Measurements from ENCODE around the gene MAPK8IP2.

The MAPK8IP2 gene

DNA sequence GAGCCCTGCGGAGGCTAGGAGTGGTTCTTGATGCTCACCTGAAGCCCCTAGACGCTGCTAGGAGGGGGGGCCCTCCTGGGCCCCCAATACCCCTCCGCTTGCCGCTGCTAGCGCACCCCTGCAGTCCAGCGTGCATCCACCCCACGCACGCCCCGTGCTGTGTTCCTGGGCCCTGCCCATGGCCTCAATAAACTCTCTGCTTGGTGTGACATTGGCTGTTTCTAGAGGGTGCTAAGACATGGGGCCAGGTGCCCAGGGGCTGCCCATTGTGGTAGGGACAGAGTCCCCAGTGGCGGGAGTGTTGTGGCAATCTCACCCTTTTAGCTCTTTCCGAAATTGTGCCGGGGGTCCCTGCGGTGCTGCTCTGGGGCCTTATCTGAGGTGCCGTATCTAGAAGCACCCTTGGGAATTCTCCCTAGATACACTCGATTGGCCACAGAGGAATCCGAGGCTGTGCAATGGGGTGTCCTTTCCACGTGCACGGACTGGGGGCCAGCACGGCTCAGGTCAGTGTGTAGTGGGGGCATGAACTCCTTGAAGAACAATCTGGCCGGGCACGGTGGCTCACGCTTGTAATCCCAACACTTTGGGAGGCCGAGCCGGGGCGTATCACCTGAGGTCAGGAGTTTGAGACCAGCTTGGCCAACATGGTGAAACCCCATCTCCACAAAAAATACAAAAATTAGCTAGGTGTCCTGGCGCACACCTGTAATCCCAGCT, 10.9 kb downstream of the MAPK8IP2 start:
- Histone ChIP-seq H2AFZ (ENCODE audit: low read depth, low read length, severe bottlenecking) (no peak overlapping the region), H4K20me1 (ENCODE audit: low read depth, low read length) (no peaks in the 10 kb centered on the region), H3K36me3 (ENCODE audit: low read length) (no peaks in the 10 kb centered on the region), H3K9ac (ENCODE audit: low read length) (no peak overlapping the region), H3K27me3 (ENCODE audit: low read length) (no peaks in the 10 kb centered on the region), H3F3A (ENCODE audit: insufficient read depth) (no peaks in the 10 kb centered on the region), H3K4me2 (ENCODE audit: low read depth, low read length, poor library complexity, severe bottlenecking) (no peak overlapping the region), H3K9me2 (replicated peaks; ENCODE audit: insufficient read depth, low read length) (no peaks in the 10 kb centered on the region), H3K27ac (ENCODE audit: low read depth, low read length) (no peak overlapping the region), H3K4me3 (ENCODE audit: insufficient read depth, low read length, poor library complexity, severe bottlenecking) (no peak overlapping the region), H3K79me2 (ENCODE audit: insufficient read depth, low read length) (no peaks in the 10 kb centered on the region), H3K9me3 (ENCODE audit: insufficient read depth, low read length) (no peaks in the 10 kb centered on the region)
- no peak for TF ChIP-seq CTCF (IDR thresholded peaks at IDR 0.05; ENCODE audit: insufficient read depth, low read length, poor library complexity, severe bottlenecking)
- TF ChIP-seq EZH2phosphoT487 (conservative IDR thresholded peaks at IDR 0.05; ENCODE audit: low read length), result no peak

DNA sequence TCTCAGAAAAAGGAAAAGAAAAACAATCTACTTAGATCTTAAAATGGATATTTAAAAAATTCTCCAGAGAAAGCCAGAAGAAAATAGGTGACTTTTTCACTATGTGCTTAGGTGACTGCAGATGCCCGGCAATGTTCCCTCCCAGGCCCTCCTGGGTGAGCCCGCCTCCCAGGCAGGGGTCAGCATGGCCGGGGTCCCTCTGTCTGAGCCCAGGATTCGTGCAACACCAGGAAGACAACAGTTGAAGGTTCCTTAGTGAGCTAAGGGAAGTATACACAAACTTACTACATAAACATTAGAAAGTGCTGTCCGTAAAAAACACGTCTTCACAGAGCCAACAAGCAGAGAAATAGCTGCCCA, 11.6 kb downstream of the MAPK8IP2 start:
- Histone ChIP-seq H3K27ac (ENCODE audit: low read depth, low read length) (no peak overlapping the region), H3K4me2 (ENCODE audit: low read depth, low read length, poor library complexity, severe bottlenecking) (no peak overlapping the region)

GRCh38 chr22:50612528-50613221, 12.1 kb downstream of the MAPK8IP2 start:
- Histone ChIP-seq H3F3A (ENCODE audit: insufficient read depth) (no peaks in the 10 kb centered on the region), H3K9me3 (ENCODE audit: insufficient read depth, low read length) (no peaks in the 10 kb centered on the region), H3K79me2 (ENCODE audit: insufficient read depth, low read length) (no peaks in the 10 kb centered on the region), H4K20me1 (ENCODE audit: low read depth, low read length) (no peaks in the 10 kb centered on the region), H3K27me3 (ENCODE audit: low read length) (no peaks in the 10 kb centered on the region), H3K4me2 (ENCODE audit: low read depth, low read length, poor library complexity, severe bottlenecking) (no peak overlapping the region), H3K36me3 (ENCODE audit: low read length) (no peaks in the 10 kb centered on the region), H3K27ac (ENCODE audit: low read depth, low read length) (no peak overlapping the region), H2AFZ (ENCODE audit: low read depth, low read length, severe bottlenecking) (no peak overlapping the region), H3K4me3 (ENCODE audit: insufficient read depth, low read length, poor library complexity, severe bottlenecking) (no peak overlapping the region), H3K9me2 (replicated peaks; ENCODE audit: insufficient read depth, low read length) (no peaks in the 10 kb centered on the region), H3K9ac (ENCODE audit: low read length) (no peak overlapping the region)
- TF ChIP-seq EZH2phosphoT487 (conservative IDR thresholded peaks at IDR 0.05; ENCODE audit: low read length) (no peak), CTCF (IDR thresholded peaks at IDR 0.05; ENCODE audit: insufficient read depth, low read length, poor library complexity, severe bottlenecking) (no peak)

More for the DNA sequence above, 11.6 kb downstream of the MAPK8IP2 start:
- H3K79me2 ChIP-seq (ENCODE audit: insufficient read depth, low read length), result no peaks in the 10 kb centered on the region
- no peak for TF ChIP-seq CTCF (IDR thresholded peaks at IDR 0.05; ENCODE audit: insufficient read depth, low read length, poor library complexity, severe bottlenecking)
- H3K9me2 ChIP-seq (replicated peaks; ENCODE audit: insufficient read depth, low read length), result no peaks in the 10 kb centered on the region
- no peaks in the 10 kb centered on the region for H3K36me3 ChIP-seq (ENCODE audit: low read length)
- H3K9ac ChIP-seq (ENCODE audit: low read length), result no peak overlapping the region
- H3K4me3 ChIP-seq (ENCODE audit: insufficient read depth, low read length, poor library complexity, severe bottlenecking), result no peak overlapping the region
- H3F3A ChIP-seq (ENCODE audit: insufficient read depth), result no peaks in the 10 kb centered on the region
- no peak overlapping the region for H2AFZ ChIP-seq (ENCODE audit: low read depth, low read length, severe bottlenecking)
- H4K20me1 ChIP-seq (ENCODE audit: low read depth, low read length), result no peaks in the 10 kb centered on the region
- no peaks in the 10 kb centered on the region for H3K27me3 ChIP-seq (ENCODE audit: low read length)
- no peaks in the 10 kb centered on the region for H3K9me3 ChIP-seq (ENCODE audit: insufficient read depth, low read length)
